ENCODE data around the gene CCDC40. TPM values are rescaled to one million over a fixed set of nuclear protein-coding genes. Genes with fewer than 3 reads are reported as not detected.

The CCDC40 gene
- total and polyA plus RNA-seq, 2 of the 13 experiments (the other 11 are each of a cell fraction or from before 2014, with no cell fraction given) = 4.1 to 5.5 TPM

- TF ChIP-seq ZNF549 (CRISPR knock-in tag; IDR thresholded peaks at IDR 0.05) = no peak
- TF ChIP-seq NFRKB (IDR thresholded peaks at IDR 0.05) = no peak
- TF ChIP-seq HNRNPL (IDR thresholded peaks at IDR 0.05; ENCODE audit: low read depth, low read length) = no peak
- TF ChIP-seq, protein P1, sequence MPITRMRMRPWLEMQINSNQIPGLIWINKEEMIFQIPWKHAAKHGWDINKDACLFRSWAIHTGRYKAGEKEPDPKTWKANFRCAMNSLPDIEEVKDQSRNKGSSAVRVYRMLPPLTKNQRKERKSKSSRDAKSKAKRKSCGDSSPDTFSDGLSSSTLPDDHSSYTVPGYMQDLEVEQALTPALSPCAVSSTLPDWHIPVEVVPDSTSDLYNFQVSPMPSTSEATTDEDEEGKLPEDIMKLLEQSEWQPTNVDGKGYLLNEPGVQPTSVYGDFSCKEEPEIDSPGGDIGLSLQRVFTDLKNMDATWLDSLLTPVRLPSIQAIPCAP (CRISPR knock-in tag; IDR thresholded peaks at IDR 0.05; ENCODE audit: low read depth) = no peak
- TF ChIP-seq NCOR1 (IDR thresholded peaks at IDR 0.05; ENCODE audit: borderline replicate concordance, low read length) = peak; percentile 41; the same call in 1 of the 2 replicates
- TF ChIP-seq TBX3 (IDR thresholded peaks at IDR 0.05; ENCODE audit: borderline replicate concordance) = no peak
- no peak for TF ChIP-seq PAF1 (CRISPR knock-in tag; IDR thresholded peaks at IDR 0.05)
- no peak for TF ChIP-seq AGO1 (IDR thresholded peaks at IDR 0.05; ENCODE audit: low read depth, low read length, poor library complexity, severe bottlenecking)
- peak; percentile 72; the same call in 1 of the 2 replicates for TF ChIP-seq NRL (CRISPR knock-in tag; IDR thresholded peaks at IDR 0.05; ENCODE audit: borderline replicate concordance)
- TF ChIP-seq PHF8 (CRISPR knock-in tag; IDR thresholded peaks at IDR 0.05) = 0 out of 2 replicates have a peak, but pooled peaks have one; percentile 24
- no peak for TF ChIP-seq NCOA5 (CRISPR knock-in tag; IDR thresholded peaks at IDR 0.05)
- no peak for TF ChIP-seq ZNF746 (CRISPR knock-in tag; IDR thresholded peaks at IDR 0.05)
- TF ChIP-seq ZNF564 (CRISPR knock-in tag; IDR thresholded peaks at IDR 0.05) = peak; percentile 61; the same call in 1 of the 2 replicates
- TF ChIP-seq, protein P2, sequence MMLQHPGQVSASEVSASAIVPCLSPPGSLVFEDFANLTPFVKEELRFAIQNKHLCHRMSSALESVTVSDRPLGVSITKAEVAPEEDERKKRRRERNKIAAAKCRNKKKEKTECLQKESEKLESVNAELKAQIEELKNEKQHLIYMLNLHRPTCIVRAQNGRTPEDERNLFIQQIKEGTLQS (CRISPR knock-in tag; IDR thresholded peaks at IDR 0.05) = no peak
- TF ChIP-seq TGIF2 (CRISPR knock-in tag; IDR thresholded peaks at IDR 0.05) = no peak
- TF ChIP-seq ZC3H4 (CRISPR knock-in tag; IDR thresholded peaks at IDR 0.05; ENCODE audit: borderline replicate concordance) = no peak
- peak; percentile 19 for TF ChIP-seq MED8 (CRISPR knock-in tag; IDR thresholded peaks at IDR 0.05; ENCODE audit: insufficient replicate concordance)
- peak; percentile 96 for TF ChIP-seq TFDP2 (CRISPR knock-in tag; IDR thresholded peaks at IDR 0.05)
- TF ChIP-seq, protein P3, sequence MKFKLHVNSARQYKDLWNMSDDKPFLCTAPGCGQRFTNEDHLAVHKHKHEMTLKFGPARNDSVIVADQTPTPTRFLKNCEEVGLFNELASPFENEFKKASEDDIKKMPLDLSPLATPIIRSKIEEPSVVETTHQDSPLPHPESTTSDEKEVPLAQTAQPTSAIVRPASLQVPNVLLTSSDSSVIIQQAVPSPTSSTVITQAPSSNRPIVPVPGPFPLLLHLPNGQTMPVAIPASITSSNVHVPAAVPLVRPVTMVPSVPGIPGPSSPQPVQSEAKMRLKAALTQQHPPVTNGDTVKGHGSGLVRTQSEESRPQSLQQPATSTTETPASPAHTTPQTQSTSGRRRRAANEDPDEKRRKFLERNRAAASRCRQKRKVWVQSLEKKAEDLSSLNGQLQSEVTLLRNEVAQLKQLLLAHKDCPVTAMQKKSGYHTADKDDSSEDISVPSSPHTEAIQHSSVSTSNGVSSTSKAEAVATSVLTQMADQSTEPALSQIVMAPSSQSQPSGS (CRISPR knock-in tag; IDR thresholded peaks at IDR 0.05) = no peak
- TF ChIP-seq, protein P4, sequence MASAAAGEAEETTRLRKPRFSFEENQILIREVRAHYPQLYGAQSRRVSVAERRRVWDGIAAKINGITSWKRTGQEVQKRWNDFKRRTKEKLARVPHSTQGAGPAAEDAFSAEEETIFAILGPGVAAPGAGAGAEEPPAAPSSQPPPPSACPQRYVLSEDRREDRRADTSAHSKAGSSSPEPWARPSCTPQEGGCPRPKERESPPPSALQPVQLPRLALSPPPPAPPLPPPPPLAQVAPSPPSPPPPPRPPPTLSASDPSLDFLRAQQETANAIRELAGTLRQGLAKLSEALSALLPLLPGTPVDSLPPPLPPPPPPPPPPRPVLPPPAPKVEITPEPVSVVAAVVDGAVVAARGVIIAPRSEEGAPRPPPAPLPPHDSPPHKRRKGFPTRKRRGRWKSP (CRISPR knock-in tag; IDR thresholded peaks at IDR 0.05) = peak; percentile 88; the same call in 1 of the 2 replicates
- peak; percentile 71; the same call in 1 of the 2 replicates for TF ChIP-seq DMAP1 (CRISPR knock-in tag; IDR thresholded peaks at IDR 0.05)
- no peak for TF ChIP-seq CENPX (CRISPR knock-in tag; IDR thresholded peaks at IDR 0.05)
- no peak for TF ChIP-seq ZNF253 (CRISPR knock-in tag; IDR thresholded peaks at IDR 0.05; ENCODE audit: borderline replicate concordance)
- no peak for TF ChIP-seq ZNF44 (CRISPR knock-in tag; IDR thresholded peaks at IDR 0.05)
- TF ChIP-seq ZBTB21 (CRISPR knock-in tag; IDR thresholded peaks at IDR 0.05) = no peak
- no peak for TF ChIP-seq U2AF1 (optimal IDR thresholded peaks at IDR 0.05; ENCODE audit: low read depth, low read length)
- peak; percentile 79 for TF ChIP-seq SALL1 (CRISPR knock-in tag; IDR thresholded peaks at IDR 0.05)
- TF ChIP-seq ZNF441 (CRISPR knock-in tag; IDR thresholded peaks at IDR 0.05; ENCODE audit: borderline replicate concordance) = no peak
These were observed 17.4 kb upstream of the CCDC40 start (continued) for GRCh38 chr17:80018917-80019651.
